ENCODE results near the gene CTNNA3. TPM values are rescaled to one million over a fixed set of nuclear protein-coding genes. Genes with fewer than 3 reads are reported as not detected.

Gene CTNNA3
- total RNA-seq, 2 donors from 2014 or later = 4.8 to 5.3 TPM

DNA sequence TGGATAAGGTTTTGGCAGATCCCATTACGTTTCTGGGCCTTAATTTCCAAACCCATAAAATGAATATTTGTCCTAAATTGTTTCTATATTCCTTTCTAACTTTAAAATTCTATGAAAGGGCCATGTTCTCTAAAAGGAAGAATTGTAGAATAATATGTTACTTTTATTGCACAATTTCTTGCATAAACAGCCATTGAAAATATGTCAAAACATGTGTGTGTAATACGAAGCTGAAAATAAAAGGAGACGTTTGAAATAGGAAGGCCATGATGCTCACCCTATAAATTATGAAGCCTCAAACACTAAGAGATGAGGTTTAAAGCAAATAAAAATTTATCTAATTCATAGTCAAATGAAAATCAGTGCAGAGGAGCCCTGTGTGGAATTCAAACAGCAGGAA is 915.2 kb downstream of the CTNNA3 start:
- intact Hi-C loops (cut with DNase I) = no loop called here

GRCh38 chr10:66778351-66778750 is 917.6 kb downstream of the CTNNA3 start:
- intact Hi-C loops (cut with DNase I) = no loop called here
- DNase-seq (ENCODE audit: low spot score) = no peak

More for the DNA sequence above, 915.2 kb downstream of the CTNNA3 start:
- DNase-seq (ENCODE audit: low spot score) = no peak

- no peak for DNase-seq (ENCODE audit: low spot score)
- intact Hi-C loops (cut with DNase I) = no loop called here
These were observed 918.3 kb downstream of the CTNNA3 start for GRCh38 chr10:66777665-66778064.

GRCh38 chr10:66773472-66773817 is 922.5 kb downstream of the CTNNA3 start:
- intact Hi-C loops (cut with DNase I) = no loop called here
- DNase-seq (ENCODE audit: low spot score) = no peak

DNA sequence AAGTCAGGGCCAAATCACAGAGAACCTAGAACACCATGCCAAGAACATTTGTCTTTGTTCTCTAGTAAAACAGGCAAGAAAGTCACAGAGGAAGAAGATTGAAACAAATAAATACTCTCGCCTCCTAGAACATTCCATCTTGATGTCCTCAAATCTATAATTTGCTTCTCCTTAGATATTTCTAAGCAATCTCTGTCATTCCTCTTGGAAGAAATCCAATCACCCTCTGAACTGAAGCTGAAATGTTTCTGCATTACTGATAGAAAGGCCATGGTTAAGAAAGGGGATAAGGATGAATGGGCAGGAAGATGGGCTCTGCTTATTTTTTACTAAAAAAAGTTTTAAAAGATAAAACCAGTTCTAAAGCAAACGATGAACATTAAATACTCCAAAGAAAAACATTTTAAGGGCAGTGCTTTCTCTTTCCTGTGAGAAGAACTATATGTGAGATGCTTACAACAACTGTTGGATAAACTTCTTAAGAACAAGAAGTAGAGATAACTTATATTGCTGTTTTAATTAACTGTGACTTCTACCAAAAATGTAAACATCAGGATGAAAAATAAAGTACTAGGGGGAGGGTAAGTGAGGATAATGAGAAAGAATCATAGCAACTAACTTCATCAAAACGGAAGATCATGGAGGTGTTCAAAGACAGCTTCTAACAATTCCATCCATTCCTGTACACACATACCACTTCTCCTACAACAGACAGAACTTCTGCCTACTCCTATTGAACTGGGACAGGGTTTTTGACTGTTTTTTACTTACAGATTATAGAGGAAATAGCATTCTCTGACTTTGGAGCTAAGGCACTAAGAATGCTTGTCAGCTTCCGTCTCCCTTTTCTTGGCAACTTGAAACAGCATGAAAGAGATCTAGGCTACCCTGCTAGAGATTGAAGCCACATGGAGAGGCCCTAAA is 923.2 kb downstream of the CTNNA3 start:
- intact Hi-C loops (cut with DNase I) = no loop called here

DNA sequence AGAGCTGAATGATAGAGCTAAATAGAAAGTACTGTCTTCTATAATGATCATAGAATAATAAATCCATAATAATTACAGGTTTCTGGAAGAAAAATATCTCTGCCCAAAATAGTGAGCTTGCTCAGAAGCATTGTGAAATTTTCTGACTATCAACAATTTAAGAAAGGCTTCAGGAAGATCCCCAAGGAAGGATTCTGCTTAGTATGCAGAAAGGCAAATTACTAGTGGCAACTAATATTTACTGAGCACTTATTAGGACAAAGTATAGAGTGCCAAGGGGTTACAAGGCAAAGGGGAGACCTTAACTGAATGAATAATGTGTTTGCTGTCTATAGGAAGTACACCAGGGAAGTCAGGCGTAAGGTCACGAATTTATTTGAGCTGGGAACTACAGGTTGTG is 928.3 kb downstream of the CTNNA3 start:
- intact Hi-C loops (cut with DNase I) = no loop called here
- DNase-seq (ENCODE audit: low spot score) = no peak

More for the DNA sequence above, 923.2 kb downstream of the CTNNA3 start:
- DNase-seq (ENCODE audit: low spot score) = no peak

GRCh38 chr10:66762218-66762729 is 933.7 kb downstream of the CTNNA3 start:
- DNase-seq (ENCODE audit: low spot score) = no peak

DNA sequence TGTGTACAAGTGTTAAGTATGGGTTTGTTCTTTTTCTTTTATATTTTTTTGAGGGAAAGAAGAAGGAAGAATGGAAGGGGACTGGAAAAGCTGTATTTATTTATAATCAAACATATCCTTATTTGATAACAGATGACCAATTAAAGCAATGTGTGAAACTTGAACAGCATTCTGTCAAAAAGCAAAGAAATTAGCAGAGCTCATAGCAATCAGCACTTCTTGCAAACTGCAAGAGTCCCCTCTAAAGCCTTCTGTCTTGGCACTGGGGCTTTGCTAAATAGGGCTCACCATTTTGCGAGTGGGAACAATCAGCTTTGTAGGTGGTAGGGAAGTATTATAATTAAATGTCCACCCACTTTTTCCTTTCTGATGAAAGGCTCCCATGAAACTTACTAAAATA is 935.1 kb downstream of the CTNNA3 start:
- DNase-seq (ENCODE audit: low spot score) = no peak
- intact Hi-C loops (cut with DNase I) = no loop called here

More at GRCh38 chr10:66762218-66762729, 933.7 kb downstream of the CTNNA3 start:
- intact Hi-C loops (cut with DNase I) = no loop called here

GRCh38 chr10:66755474-66755873 is 940.5 kb downstream of the CTNNA3 start:
- intact Hi-C loops (cut with DNase I) = no loop called here
- DNase-seq (ENCODE audit: low spot score) = no peak

- intact Hi-C loops (cut with DNase I) = no loop called here
- no peak for DNase-seq (ENCODE audit: low spot score)
These were observed 943.3 kb downstream of the CTNNA3 start for GRCh38 chr10:66752714-66753113.

GRCh38 chr10:66748217-66748616 is 947.8 kb downstream of the CTNNA3 start:
- intact Hi-C loops (cut with DNase I) = no loop called here
- no peak for DNase-seq (ENCODE audit: low spot score)

DNA sequence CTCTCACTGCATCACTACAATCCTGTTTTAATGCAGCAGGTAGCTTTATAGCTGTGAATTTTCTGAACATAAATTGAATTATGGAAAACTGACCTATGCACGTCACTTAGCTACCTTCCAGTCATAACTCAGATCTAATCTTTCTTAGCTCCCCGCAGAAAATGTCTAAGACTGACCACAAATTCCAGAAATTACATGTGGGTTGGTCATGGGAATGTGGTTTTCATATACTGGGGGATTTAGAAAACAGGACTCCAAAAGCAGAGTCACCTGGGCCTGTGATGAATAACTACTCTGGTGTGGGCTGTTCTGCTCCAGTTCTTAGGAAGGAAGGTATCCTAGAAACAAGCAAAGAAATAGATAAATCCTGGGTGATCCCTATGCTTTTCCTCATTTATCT is 948.5 kb downstream of the CTNNA3 start:
- no peak for DNase-seq (ENCODE audit: low spot score)
- intact Hi-C loops (cut with DNase I) = no loop called here

DNA sequence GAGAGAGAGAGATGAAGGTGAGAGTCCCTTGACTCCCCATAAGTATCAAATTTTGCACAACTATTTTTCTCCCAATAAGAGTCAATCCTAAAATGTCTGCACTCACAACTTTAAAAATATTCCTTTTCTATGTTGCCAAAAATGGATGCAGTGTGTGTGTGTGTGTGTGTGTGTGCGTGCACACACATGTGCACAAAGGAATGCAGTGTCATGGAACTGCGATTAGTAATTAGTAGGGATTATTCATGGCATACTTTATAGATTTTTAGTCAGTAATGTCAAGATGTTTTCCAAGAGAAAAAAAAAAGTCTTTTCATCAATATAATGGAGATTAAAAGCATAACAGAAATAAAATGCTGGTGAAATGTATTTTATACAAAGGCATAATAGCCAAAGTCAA is 949.3 kb downstream of the CTNNA3 start:
- no peak for DNase-seq (ENCODE audit: low spot score)
- intact Hi-C loops (cut with DNase I) = no loop called here

DNA sequence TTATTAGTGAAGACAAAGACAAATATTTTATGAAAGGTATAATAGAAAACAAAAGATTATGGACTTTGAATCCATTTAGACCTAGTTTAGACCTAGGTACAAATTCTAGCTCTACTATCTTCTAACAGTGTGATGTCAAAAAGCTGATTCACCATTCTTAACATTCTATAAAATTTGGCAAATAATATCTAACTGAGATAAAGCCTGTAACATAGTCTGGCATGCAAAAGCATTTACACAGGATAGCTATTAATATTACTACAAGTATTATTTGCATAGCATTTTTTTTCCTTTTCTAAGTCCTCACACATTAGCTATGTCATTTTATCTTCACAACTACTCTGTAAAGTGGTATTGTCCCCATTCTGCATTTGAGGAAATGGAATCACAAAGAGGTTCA is 949.7 kb downstream of the CTNNA3 start:
- intact Hi-C loops (cut with DNase I) = no loop called here
- no peak for DNase-seq (ENCODE audit: low spot score)

DNA sequence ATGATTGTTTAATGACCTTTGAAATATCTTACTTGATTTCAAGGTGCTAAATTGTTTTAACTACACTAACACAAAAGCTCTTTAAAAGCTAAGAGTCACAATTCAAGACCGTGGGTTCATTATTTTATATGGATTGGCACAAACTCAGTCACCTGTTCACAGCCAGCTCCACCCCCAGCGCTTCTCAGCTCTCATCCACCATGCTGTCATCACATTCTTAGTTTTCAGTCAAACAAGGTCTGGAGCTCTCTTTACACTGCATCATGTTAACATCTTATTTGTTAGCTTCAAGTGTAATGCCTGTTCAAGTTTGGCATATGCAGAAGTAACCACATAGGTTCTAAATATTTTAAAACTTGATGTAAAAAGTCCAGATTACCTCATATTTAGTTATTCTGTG is 951.1 kb downstream of the CTNNA3 start:
- intact Hi-C loops (cut with DNase I) = no loop called here
- no peak for DNase-seq (ENCODE audit: low spot score)

GRCh38 chr10:66737241-66737640 is 958.8 kb downstream of the CTNNA3 start:
- no peak for DNase-seq (ENCODE audit: low spot score)
- intact Hi-C loops (cut with DNase I) = no loop called here

DNA sequence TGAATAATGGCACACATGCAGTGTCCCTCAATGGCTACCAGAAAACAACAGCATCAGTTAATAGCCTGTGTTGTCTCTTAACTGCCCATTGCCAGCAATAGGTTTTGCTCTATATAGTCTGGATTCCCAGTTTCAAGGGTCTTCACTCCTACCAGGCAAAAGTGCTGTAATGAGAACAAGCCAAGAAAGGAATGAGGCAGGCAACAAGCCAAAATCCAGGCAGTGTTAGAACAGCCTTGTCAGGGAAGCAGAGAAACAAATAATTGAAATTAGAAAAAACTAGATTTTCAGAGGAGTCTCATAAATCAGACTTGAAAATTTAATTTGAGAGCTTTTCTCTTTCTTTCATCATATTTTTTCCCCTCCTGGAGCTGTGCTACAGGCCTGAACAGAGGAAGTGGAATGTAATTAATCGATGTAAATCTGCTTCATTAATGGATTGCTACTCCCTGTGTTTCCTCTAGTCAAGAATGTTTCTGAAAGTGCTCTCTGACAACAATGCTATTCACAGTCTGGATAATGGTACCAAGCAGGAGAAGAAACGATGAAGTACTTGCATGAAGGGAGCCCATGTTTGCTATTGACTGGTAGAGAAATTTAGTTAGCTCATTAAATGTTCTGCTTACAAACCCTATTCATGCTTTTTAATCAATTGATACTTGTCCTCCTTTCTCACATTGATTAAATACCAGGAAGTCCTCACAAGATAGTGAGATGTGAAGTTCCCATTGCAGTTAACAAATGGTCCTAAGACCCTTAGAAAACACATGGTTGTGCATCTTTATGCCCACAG is 972.2 kb downstream of the CTNNA3 start:
- intact Hi-C loops (cut with DNase I) = no loop called here
- DNase-seq (ENCODE audit: low spot score) = no peak

- DNase-seq (ENCODE audit: low spot score) = no peak
- intact Hi-C loops (cut with DNase I) = loop anchor here in 1 of 2 donors (1.0 kb wide), 1 partner anchor 17 kb away; no protein-coding TSS in a partner anchor
These were observed 976.5 kb downstream of the CTNNA3 start for GRCh38 chr10:66719483-66719882.

GRCh38 chr10:66717231-66717981 is 978.6 kb downstream of the CTNNA3 start:
- no peak for DNase-seq (ENCODE audit: low spot score)
- intact Hi-C loops (cut with DNase I) = no loop called here

GRCh38 chr10:66714741-66715140 is 981.3 kb downstream of the CTNNA3 start:
- intact Hi-C loops (cut with DNase I) = no loop called here
- DNase-seq (ENCODE audit: low spot score) = no peak

Data from posterior vena cava (tissue), 2 donors.